ENCODE results near the gene FCHSD1. TPM values are rescaled to one million over a fixed set of nuclear protein-coding genes. Genes with fewer than 3 reads are reported as not detected.

FCHSD1 gene
- total and polyA plus RNA-seq, 2 donors, result 11.1 to 29.8 TPM

Other genes starting within 250 kb of the FCHSD1 start
- gene PCDHGA9, start 248.6 kb downstream of the FCHSD1 start, total RNA-seq, result 0.66 TPM
- gene PCDHGA9, start 248.6 kb downstream of the FCHSD1 start, polyA plus RNA-seq, result 0.75 TPM
- gene PCDHGB6, start 243.4 kb downstream of the FCHSD1 start, total RNA-seq, result 0.61 TPM
- gene PCDHGB6, start 243.4 kb downstream of the FCHSD1 start, polyA plus RNA-seq, result 1.1 TPM
- 0.61 TPM for gene PCDHGA10, start 238.4 kb downstream of the FCHSD1 start, total RNA-seq
- 0.87 TPM for gene PCDHGA10, start 238.4 kb downstream of the FCHSD1 start, polyA plus RNA-seq
- gene PCDHGB7, start 233.7 kb downstream of the FCHSD1 start, total RNA-seq, result 0.85 TPM
- 1.2 TPM for gene PCDHGB7, start 233.7 kb downstream of the FCHSD1 start, polyA plus RNA-seq
- 0.42 TPM for gene PCDHGA11, start 230.4 kb downstream of the FCHSD1 start, total RNA-seq
- gene PCDHGA11, start 230.4 kb downstream of the FCHSD1 start, polyA plus RNA-seq, result 0.68 TPM
- gene PCDHGA12, start 220.9 kb downstream of the FCHSD1 start, total RNA-seq, result 0.80 TPM
- gene PCDHGA12, start 220.9 kb downstream of the FCHSD1 start, polyA plus RNA-seq, result 0.71 TPM
- 5.5 TPM for gene PCDHGC3, start 175.5 kb downstream of the FCHSD1 start, total RNA-seq
- gene PCDHGC3, start 175.5 kb downstream of the FCHSD1 start, polyA plus RNA-seq, result 28.7 TPM
- gene PCDHGC4, start 166.4 kb downstream of the FCHSD1 start, total RNA-seq, result 0.19 TPM
- gene PCDHGC4, start 166.4 kb downstream of the FCHSD1 start, polyA plus RNA-seq, result 0.05 TPM
- 0.19 TPM for gene PCDHGC5, start 162.3 kb downstream of the FCHSD1 start, total RNA-seq
- 0.11 TPM for gene PCDHGC5, start 162.3 kb downstream of the FCHSD1 start, polyA plus RNA-seq
- gene DIAPH1, start 32.4 kb downstream of the FCHSD1 start, total RNA-seq, result 28.0 TPM
- 80.0 TPM for gene DIAPH1, start 32.4 kb downstream of the FCHSD1 start, polyA plus RNA-seq
- 55.0 TPM for gene HDAC3, start 14.6 kb downstream of the FCHSD1 start, total RNA-seq
- 82.9 TPM for gene HDAC3, start 14.6 kb downstream of the FCHSD1 start, polyA plus RNA-seq
- gene RELL2, start 14.4 kb downstream of the FCHSD1 start, total RNA-seq, result 10.0 TPM
- gene RELL2, start 14.4 kb downstream of the FCHSD1 start, polyA plus RNA-seq, result 20.8 TPM
- 0.71 TPM for gene ARAP3, start 30.8 kb upstream of the FCHSD1 start, total RNA-seq
- gene ARAP3, start 30.8 kb upstream of the FCHSD1 start, polyA plus RNA-seq, result 4.2 TPM
- gene PCDH1, start 227.0 kb upstream of the FCHSD1 start, total RNA-seq, result 1.9 TPM
- 5.1 TPM for gene PCDH1, start 227.0 kb upstream of the FCHSD1 start, polyA plus RNA-seq